Astrocyte (in vitro differentiated cells and primary cell): ENCODE results near the gene SPINK8. TPM values are rescaled to one million over a fixed set of nuclear protein-coding genes. Genes with fewer than 3 reads are reported as not detected.

ENCODE experiments used
- DNase-seq: peaks from one replicate; pipeline ENCODE4 v3.0.0-alpha.2; 2010; ENCODE audit warnings: low read depth
- FAIRE-seq: peaks from 2 replicates; lab custom pipeline; 2011; peaks lifted over from hg19 to GRCh38; lab: Jason Lieb, UNC
- H2AFZ ChIP-seq: 2 replicates; pipeline ENCODE4 v1.6.0; 2012; ENCODE audit warnings: low read depth, low read length, inconsistent platforms
- H3K27ac ChIP-seq: 2 replicates; pipeline ENCODE4 v1.5.1; 2011; ENCODE audit warnings: low read depth, low read length, inconsistent platforms
- H3K27me3 ChIP-seq: 2 replicates; pipeline ENCODE4 v1.6.0; 2011; ENCODE audit warnings: low read length, inconsistent platforms; ENCODE audit not compliant: insufficient read depth
- H3K36me3 ChIP-seq: 2 replicates; pipeline ENCODE4 v1.5.1; 2011; ENCODE audit warnings: low read length, inconsistent platforms; ENCODE audit not compliant: insufficient read depth
- H3K4me1 ChIP-seq: 2 replicates; pipeline ENCODE4 v1.5.1; 2011; ENCODE audit warnings: low read length, inconsistent platforms; ENCODE audit not compliant: insufficient read depth
- H3K4me2 ChIP-seq: 2 replicates; pipeline ENCODE4 v1.6.0; 2012; ENCODE audit warnings: low read length, inconsistent platforms
- H3K4me3 ChIP-seq: 2 replicates; pipeline ENCODE4 v1.5.1; 2011; ENCODE audit warnings: low read depth, mild to moderate bottlenecking, low read length, inconsistent platforms; ENCODE audit not compliant: insufficient read depth
- H3K79me2 ChIP-seq: 2 replicates; pipeline ENCODE4 v1.6.0; 2012; ENCODE audit warnings: mild to moderate bottlenecking, low read length, inconsistent platforms; ENCODE audit not compliant: insufficient read depth
- H3K9ac ChIP-seq: 2 replicates; pipeline ENCODE4 v1.6.0; 2012; ENCODE audit warnings: mild to moderate bottlenecking, low read length, inconsistent platforms
- H3K9me3 ChIP-seq: 2 replicates; pipeline ENCODE4 v1.5.1; 2012; ENCODE audit warnings: low read depth, mild to moderate bottlenecking, low read length, inconsistent platforms; ENCODE audit not compliant: insufficient read depth
- H4K20me1 ChIP-seq: 2 replicates; pipeline ENCODE4 v1.6.0; 2012; ENCODE audit warnings: low read length, inconsistent platforms; ENCODE audit not compliant: insufficient read depth
- H3K27ac Mint-ChIP-seq: one replicate; pipeline ENCODE4 v1.8.0; 2021; ENCODE audit warnings: mild to moderate bottlenecking, mixed read lengths; ENCODE audit not compliant: unreplicated experiment
- H3K27me3 Mint-ChIP-seq: one replicate; pipeline ENCODE4 v1.8.0; 2021; ENCODE audit warnings: low read depth, mixed read lengths; ENCODE audit not compliant: unreplicated experiment
- H3K36me3 Mint-ChIP-seq: one replicate; pipeline ENCODE4 v1.8.0; 2021; ENCODE audit warnings: low read depth, mixed read lengths; ENCODE audit not compliant: unreplicated experiment
- H3K4me1 Mint-ChIP-seq: one replicate; pipeline ENCODE4 v1.8.0; 2021; ENCODE audit warnings: low read depth, mixed read lengths; ENCODE audit not compliant: unreplicated experiment
- H3K4me3 Mint-ChIP-seq: one replicate; pipeline ENCODE4 v1.8.0; 2021; ENCODE audit warnings: mild to moderate bottlenecking, moderate library complexity, mixed read lengths; ENCODE audit not compliant: unreplicated experiment
- H3K9me3 Mint-ChIP-seq: one replicate; pipeline ENCODE4 v1.8.0; 2021; ENCODE audit warnings: mild to moderate bottlenecking, mixed read lengths; ENCODE audit not compliant: unreplicated experiment
- CTCF ChIP-seq: IDR thresholded peaks from 2 replicates; pipeline ENCODE4 v1.5.1; 2011; ENCODE audit warnings: low read depth, mild to moderate bottlenecking, inconsistent platforms, low read length, moderate library complexity; ENCODE audit not compliant: insufficient read depth
- EZH2 ChIP-seq: IDR thresholded peaks from 2 replicates; pipeline ENCODE4 v1.6.1; 2012; ENCODE audit warnings: mild to moderate bottlenecking, low read length, inconsistent platforms; ENCODE audit not compliant: insufficient read depth
- total RNA-seq: library from RNA; stranded (reverse); gene quantifications from 2 replicates; pipeline ENCODE4 v1.2.1, GENCODE V29; 2021

Gene SPINK8
- total RNA-seq, 1 donor from 2014 or later = not detected

- Histone ChIP-seq H3K4me3 (peak overlapping the region; percentile 68), H3K27ac (no peak overlapping the region), H3K9me3 (peaks cover 2% of the 10 kb centered on the region), H3K79me2 (peaks cover 23% of the 10 kb centered on the region), H3K4me2 (peak overlapping the region; percentile 89), H3K4me1 (peaks cover 9% of the 10 kb centered on the region), H3K36me3 (peaks cover 10% of the 10 kb centered on the region), H2AFZ (peak overlapping the region; percentile 83), H3K9ac (peak overlapping the region; percentile 92), H4K20me1 (no peaks in the 10 kb centered on the region), H3K27me3 (no peaks in the 10 kb centered on the region)
- Mint-ChIP-seq H3K4me1 (peaks cover 14% of the 10 kb centered on the region), H3K27me3 (no peaks in the 10 kb centered on the region), H3K4me3 (peak overlapping the region; percentile 88), H3K36me3 (peaks cover 38% of the 10 kb centered on the region), H3K9me3 (peaks cover 4% of the 10 kb centered on the region), H3K27ac (peak overlapping the region; percentile 66)
- no peak for TF ChIP-seq EZH2
- TF ChIP-seq CTCF = no peak
- DNase-seq = no peak
- FAIRE-seq = no peak
Observed at GRCh38 chr3:48299746-48300712, 33.4 kb downstream of the SPINK8 start.

- H3K79me2 ChIP-seq = peaks cover 23% of the 10 kb centered on the region
- no peak overlapping the region for H2AFZ ChIP-seq
- H3K36me3 ChIP-seq = peaks cover 23% of the 10 kb centered on the region
- no peak overlapping the region for H3K9ac ChIP-seq
- H3K9me3 ChIP-seq = peaks cover 2% of the 10 kb centered on the region
- DNase-seq (no peak), FAIRE-seq (no peak)
- Mint-ChIP-seq H3K9me3 (peaks cover 2% of the 10 kb centered on the region), H3K27me3 (no peaks in the 10 kb centered on the region), H3K4me1 (peaks cover 9% of the 10 kb centered on the region), H3K27ac (no peak overlapping the region), H3K36me3 (peaks cover 47% of the 10 kb centered on the region), H3K4me3 (no peak overlapping the region)
- no peak overlapping the region for H3K4me3 ChIP-seq
- H3K4me2 ChIP-seq = no peak overlapping the region
- H3K27me3 ChIP-seq = no peaks in the 10 kb centered on the region
- H3K4me1 ChIP-seq = peaks cover 9% of the 10 kb centered on the region
- TF ChIP-seq CTCF (no peak), EZH2 (no peak)
- no peak overlapping the region for H3K27ac ChIP-seq
- H4K20me1 ChIP-seq = no peaks in the 10 kb centered on the region
Observed at GRCh38 chr3:48297111-48297810, 36.2 kb downstream of the SPINK8 start.
